Prostate gland (tissue), 2 donors: ENCODE measurements around the gene PNPT1.

Experiments used
- POLR2AphosphoS5 ChIP-seq: sonication (generic); formaldehyde crosslinking; IDR thresholded peaks from one replicate; pipeline ENCODE4 v1.6.1; 2017; ENCODE audit warnings: antibody characterized with exemption
- TF ChIP-seq, protein P1 (sequence below), 4 experiments: fragments of 200-600 bp in 2 of 4; fragments of 450-650 bp in 2 of 4; sonication (generic) in 2 of 4; IDR thresholded peaks; 1 replicate in 3 of 4; 2 replicates in 1 of 4; pipeline ENCODE4 v1.5.1; 2016 to 2019; ENCODE audit warnings: antibody characterized with exemption in 4 of 4, mild to moderate bottlenecking in 2 of 4, moderate library complexity in 2 of 4

DNA sequence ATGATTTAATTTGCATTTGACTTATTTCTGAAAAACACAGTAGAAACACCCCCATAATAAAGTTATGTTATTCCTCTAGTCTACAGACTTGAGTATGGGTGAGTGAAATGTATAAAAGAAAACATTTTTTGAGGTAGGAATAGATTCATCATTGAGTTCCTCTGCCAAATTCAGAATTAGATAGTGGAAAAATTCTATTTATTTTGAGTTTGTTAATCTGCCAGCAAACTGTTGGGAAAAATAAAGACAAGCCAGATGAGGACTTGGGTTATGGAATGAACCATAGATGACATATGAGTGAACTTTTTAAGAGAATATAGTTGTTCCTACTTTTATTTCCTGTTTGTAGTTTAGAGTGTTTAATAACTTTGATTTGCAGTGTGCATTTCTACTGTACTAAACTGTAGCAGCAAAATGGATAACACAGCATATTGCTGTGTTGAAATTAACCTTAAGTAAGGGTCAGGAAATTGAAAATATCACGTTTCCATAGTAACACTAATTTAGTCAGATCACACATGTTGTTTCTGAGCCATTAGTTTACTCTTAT is 35.6 kb upstream of the PNPT1 start:
- TF ChIP-seq, protein P1, sequence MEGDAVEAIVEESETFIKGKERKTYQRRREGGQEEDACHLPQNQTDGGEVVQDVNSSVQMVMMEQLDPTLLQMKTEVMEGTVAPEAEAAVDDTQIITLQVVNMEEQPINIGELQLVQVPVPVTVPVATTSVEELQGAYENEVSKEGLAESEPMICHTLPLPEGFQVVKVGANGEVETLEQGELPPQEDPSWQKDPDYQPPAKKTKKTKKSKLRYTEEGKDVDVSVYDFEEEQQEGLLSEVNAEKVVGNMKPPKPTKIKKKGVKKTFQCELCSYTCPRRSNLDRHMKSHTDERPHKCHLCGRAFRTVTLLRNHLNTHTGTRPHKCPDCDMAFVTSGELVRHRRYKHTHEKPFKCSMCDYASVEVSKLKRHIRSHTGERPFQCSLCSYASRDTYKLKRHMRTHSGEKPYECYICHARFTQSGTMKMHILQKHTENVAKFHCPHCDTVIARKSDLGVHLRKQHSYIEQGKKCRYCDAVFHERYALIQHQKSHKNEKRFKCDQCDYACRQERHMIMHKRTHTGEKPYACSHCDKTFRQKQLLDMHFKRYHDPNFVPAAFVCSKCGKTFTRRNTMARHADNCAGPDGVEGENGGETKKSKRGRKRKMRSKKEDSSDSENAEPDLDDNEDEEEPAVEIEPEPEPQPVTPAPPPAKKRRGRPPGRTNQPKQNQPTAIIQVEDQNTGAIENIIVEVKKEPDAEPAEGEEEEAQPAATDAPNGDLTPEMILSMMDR (IDR thresholded peaks at IDR 0.05), result no peak
- TF ChIP-seq POLR2AphosphoS5, result no peak
